GM19438 (cell line): Measurements from ENCODE around the gene UNC5C.
"Not testable (repeated sequence)": the region's sequence is repeated elsewhere in the genome, so short reads cannot be mapped to it uniquely, and the experiment has no call there.

Experiments used
- ATAC-seq: cut with Tn5 transposase; IDR thresholded peaks from one replicate; pipeline ENCODE4 v1.9.1; 2021; ENCODE audit warnings: low read depth; ENCODE audit not compliant: unreplicated experiment

UNC5C gene

GRCh38 chr4:95155759-95156451, 392.9 kb downstream of the UNC5C start:
- no peak for ATAC-seq

DNA sequence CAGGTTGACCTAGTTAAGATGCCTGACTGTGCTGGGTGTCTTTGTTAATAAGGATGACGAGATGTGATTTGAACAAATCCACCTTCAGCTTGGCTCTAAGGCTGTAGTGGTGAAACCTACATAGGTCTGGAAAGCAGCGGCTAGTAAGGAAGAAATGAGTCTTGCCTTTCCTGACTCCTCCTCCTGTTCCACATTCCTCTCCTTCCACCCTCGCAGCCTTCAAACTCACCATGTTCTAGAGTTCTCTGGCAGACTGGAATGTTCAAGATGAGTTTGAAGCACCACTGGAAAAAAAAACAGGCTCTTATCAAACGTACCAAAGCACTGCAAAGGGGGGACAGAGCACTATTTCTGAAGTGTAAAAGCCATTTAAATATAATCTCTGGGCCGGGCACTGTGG, 395.6 kb downstream of the UNC5C start:
- ATAC-seq = no peak

GRCh38 chr4:95151255-95151654, 397.5 kb downstream of the UNC5C start:
- no peak for ATAC-seq

DNA sequence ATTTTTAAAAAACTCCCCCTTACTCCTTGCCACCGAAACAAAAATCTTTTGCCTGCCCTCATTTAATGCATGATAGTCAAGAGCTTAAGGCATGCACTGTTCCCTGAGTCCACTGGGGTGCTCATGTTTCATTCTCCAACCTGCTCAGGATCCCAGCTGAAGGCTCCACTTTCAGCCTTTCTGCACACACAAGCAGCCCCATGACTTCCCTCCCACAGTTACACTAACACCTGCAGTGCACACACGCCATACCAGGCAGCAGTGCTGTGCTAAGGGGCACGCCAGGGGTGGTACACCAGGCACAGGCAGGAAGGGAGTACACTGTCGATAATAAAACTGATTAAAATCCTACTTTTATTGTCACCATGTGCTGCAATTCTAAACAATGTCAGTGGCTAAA, 405.8 kb downstream of the UNC5C start:
- no peak for ATAC-seq

- no peak for ATAC-seq
Observed at GRCh38 chr4:95141361-95141760, 407.4 kb downstream of the UNC5C start.

- ATAC-seq = not testable (repeated sequence)
Observed at GRCh38 chr4:95139424-95139823, 409.3 kb downstream of the UNC5C start.

DNA sequence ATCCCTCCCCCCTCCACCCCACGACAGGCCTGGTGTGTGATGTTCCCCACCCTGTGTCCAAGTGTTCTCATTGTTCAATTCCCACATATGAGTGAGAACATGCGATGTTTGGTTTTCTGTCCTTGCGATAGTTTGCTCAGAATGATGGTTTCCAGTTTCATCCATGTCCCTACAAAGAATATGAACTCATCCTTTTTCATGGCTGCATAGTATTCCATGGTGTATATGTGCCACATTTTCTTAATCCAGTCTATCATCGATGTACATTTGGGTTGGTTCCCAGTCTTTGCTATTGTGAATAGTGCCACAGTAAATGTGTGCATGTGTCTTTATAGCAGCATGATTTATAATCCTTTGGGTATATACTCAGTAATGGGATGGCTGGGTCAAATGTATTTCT, 414.8 kb downstream of the UNC5C start:
- ATAC-seq = not testable (repeated sequence)

GRCh38 chr4:95129821-95130311, 418.9 kb downstream of the UNC5C start:
- ATAC-seq = no peak

DNA sequence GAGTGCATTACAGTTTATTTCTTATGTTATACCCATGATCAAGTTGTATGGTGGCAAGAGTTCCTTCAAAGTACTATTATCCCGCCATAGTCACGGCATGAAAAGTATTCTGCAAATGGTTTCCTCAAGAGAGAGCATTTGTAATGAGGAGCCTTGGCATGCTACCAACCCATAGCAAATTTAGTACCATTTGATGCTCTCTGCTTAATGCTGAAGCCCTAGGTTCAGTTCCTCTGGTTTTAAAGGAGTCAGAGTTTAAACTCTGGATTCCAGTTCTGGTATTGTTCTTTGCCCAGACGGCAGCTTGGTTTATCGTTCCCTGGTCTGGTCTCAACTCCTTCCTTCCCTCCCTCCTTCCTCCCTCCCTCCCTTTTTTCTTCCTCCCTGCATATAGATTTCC, 419.7 kb downstream of the UNC5C start:
- no peak for ATAC-seq

- ATAC-seq = no peak
Observed at GRCh38 chr4:95124906-95125504, 423.8 kb downstream of the UNC5C start.

DNA sequence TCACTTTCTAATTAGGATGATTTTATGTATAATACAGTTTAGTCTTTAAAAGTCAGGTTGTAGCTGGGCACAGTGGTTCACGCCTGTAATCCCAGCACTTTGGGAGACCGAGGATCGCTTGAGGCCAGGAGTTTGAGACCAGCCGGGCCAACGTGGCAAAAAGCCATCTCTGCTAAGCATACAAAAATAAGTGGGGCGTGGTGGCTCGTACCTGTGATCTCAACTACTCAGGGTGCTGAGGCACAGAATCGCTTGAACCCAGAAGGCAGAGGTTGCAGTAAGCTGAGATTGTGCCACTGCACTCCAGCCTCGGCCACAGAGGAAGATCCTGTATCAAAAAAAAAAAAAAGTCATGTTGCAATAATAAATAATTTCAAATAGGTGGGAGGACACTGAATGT, 426.8 kb downstream of the UNC5C start:
- no peak for ATAC-seq

- no peak for ATAC-seq
Observed at GRCh38 chr4:95120456-95120855, 428.3 kb downstream of the UNC5C start.

DNA sequence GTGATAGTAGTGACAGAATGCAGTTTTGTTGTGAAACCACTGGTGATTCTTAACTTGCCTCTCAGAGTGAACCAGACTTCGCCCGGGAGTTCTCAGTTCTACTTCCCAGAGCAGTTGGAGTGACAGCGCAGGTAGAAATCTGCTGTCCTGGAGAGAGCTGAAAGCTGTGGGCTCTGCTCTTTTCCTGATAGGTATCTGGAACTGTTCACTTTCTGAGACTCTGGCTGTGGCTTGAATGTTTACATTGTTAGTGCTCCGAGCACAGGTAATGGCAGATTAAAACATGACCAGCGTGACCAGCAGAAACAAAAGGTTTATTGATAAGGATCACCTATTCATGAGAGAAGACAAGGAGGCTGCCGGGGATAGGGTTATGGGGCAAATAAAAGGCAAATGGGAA, 430.3 kb downstream of the UNC5C start:
- no peak for ATAC-seq

DNA sequence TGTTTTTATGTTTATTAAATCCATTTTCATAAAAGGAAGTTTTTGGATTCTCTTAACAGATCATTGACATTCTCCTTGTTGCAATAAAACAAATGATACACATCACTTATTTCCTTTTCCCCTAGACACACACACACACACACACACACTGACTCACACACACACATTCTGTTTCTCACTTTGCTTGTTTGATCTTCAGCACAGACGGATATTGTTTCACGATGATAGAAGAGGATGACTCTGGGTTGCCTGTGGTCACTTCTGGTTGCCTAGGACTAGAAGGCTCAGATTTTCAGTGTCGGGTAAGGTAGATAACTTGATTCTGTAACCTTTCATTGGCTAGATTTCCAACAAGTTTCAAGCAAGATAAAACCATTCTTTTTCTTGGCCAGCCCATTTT, 434.3 kb downstream of the UNC5C start:
- no peak for ATAC-seq
